K562 (cell line): ENCODE results near the gene MOXD1. TPM values are rescaled to one million over a fixed set of nuclear protein-coding genes. Genes with fewer than 3 reads are reported as not detected.

Experiments used
- ATAC-seq: fragments of 200-7000 bp; cut with Tn5 transposase; 3 replicates; pipeline ENCODE4 v1.9.1; 2020; ENCODE audit warnings: moderate library complexity
- BruUV-seq: library from RNA; stranded (reverse); fragments of 400-500 nt; replicated peaks from 2 replicates; lab custom pipeline; 2021; lab: Mats Ljungman, UMichigan
- CTCF ChIA-PET: fragments of 300-600 bp; formaldehyde crosslinking; extraction: SDS; loops from one replicate; lab custom pipeline; 2021; ENCODE audit warnings: low intra/inter-chr PET ratio; lab: Yijun Ruan, JAX
- POLR2A ChIA-PET: fragments of 300-600, 350-650 bp; sonication (Branson Sonifier 250); formaldehyde crosslinking; extraction: SDS; loops from one replicate; lab custom pipeline; 2021; ENCODE audit warnings: antibody characterized with exemption, inconsistent platforms; lab: Yijun Ruan, JAX
- DNase-seq, 4 experiments: peaks; one replicate each; pipeline versions ENCODE4 v3.0.0 to v3.0.0-alpha.2; 2011 to 2018; ENCODE audit warnings: low spot score in 3 of 4, mixed read lengths in 3 of 4; ENCODE audit errors: extremely low read depth in 1 of 4
- FAIRE-seq: peaks from 2 replicates; lab custom pipeline; 2011; peaks lifted over from hg19 to GRCh38; lab: Jason Lieb, UNC
- H2AFZ ChIP-seq: 2 replicates; pipeline ENCODE4 v1.6.0; 2011; ENCODE audit warnings: low read depth, low read length, control low read depth, inconsistent platforms
- H3K27ac ChIP-seq: fragments of 200-600 bp; 3 replicates; pipeline ENCODE4 v1.8.0; 2011; ENCODE audit warnings: low read depth, mild to moderate bottlenecking, control low read depth, inconsistent platforms, low read length, moderate library complexity, mixed read lengths; ENCODE audit errors: extremely low read depth
- H3K27me3 ChIP-seq, 2 experiments: fragments of 300-600 bp in 1 of 2; 2 replicates in 1 of 2; 3 replicates in 1 of 2; pipeline versions ENCODE4 v1.6.0 to v1.8.0; 2011; ENCODE audit warnings: inconsistent platforms in 2 of 2, low read length in 2 of 2, mild to moderate bottlenecking in 1 of 2, mixed read lengths in 1 of 2, moderate library complexity in 1 of 2; ENCODE audit not compliant: control insufficient read depth in 2 of 2, insufficient read depth in 2 of 2
- H3K36me3 ChIP-seq: fragments of 300-600 bp; 3 replicates; pipeline ENCODE4 v1.8.0; 2011; ENCODE audit warnings: mild to moderate bottlenecking, low read length, inconsistent platforms; ENCODE audit not compliant: control insufficient read depth, insufficient read depth
- H3K4me1 ChIP-seq, 2 experiments: fragments of 200-600 bp in 1 of 2; replicated peaks in 1 of 2; 2 replicates in 1 of 2; 3 replicates in 1 of 2; pipeline versions ENCODE4 v1.5.1 to v1.8.0; 2011; ENCODE audit warnings: inconsistent platforms in 2 of 2, low read length in 2 of 2, mild to moderate bottlenecking in 1 of 2, mixed read lengths in 1 of 2, moderate library complexity in 1 of 2; ENCODE audit not compliant: control insufficient read depth in 2 of 2, insufficient read depth in 2 of 2
- H3K4me2 ChIP-seq: 2 replicates; pipeline ENCODE4 v1.6.1; 2011; ENCODE audit warnings: low read length, control low read depth, inconsistent platforms, mixed read lengths; ENCODE audit not compliant: insufficient read depth
- H3K4me3 ChIP-seq: fragments of 200-600 bp; sonication (generic), shearing (Covaris generic); 2 replicates; pipeline ENCODE4 v1.5.1; 2016; ENCODE audit warnings: control low read depth, inconsistent platforms
- H3K79me2 ChIP-seq: fragments of 200-600 bp; 3 replicates; pipeline ENCODE4 v1.8.0; 2011; ENCODE audit warnings: low read length, inconsistent platforms; ENCODE audit not compliant: control insufficient read depth, insufficient read depth
- H3K9ac ChIP-seq, 2 experiments: 2 replicates each; pipeline versions ENCODE4 v1.6.0 to v1.6.1; 2011; ENCODE audit warnings: low read depth in 2 of 2, low read length in 2 of 2, control low read depth in 1 of 2, inconsistent platforms in 1 of 2, mild to moderate bottlenecking in 1 of 2, mixed read lengths in 1 of 2; ENCODE audit not compliant: insufficient read depth in 1 of 2
- H3K9me1 ChIP-seq: one replicate; pipeline ENCODE4 v1.6.0; 2011; ENCODE audit warnings: inconsistent platforms, mild to moderate bottlenecking, low read length, moderate library complexity; ENCODE audit not compliant: control insufficient read depth, insufficient read depth
- H3K9me3 ChIP-seq: replicated peaks from 2 replicates; pipeline ENCODE4 v1.5.1; 2011; ENCODE audit warnings: low read depth, low read length, inconsistent platforms; ENCODE audit not compliant: control insufficient read depth, insufficient read depth
- H4K20me1 ChIP-seq: replicated peaks from 2 replicates; pipeline ENCODE4 v1.6.1; 2011; ENCODE audit warnings: low read length, inconsistent platforms, mixed read lengths; ENCODE audit not compliant: control insufficient read depth, insufficient read depth
- FOSL1 ChIP-seq: fragments of 200-800 bp; sonication (Bioruptor generic); conservative IDR thresholded peaks from 2 replicates; pipeline ENCODE4 v1.6.1; 2016; ENCODE audit warnings: missing genetic modification characterization, missing compliant biosample characterization
- HMG20B ChIP-seq: fragments of 250-450 bp; sonication (Bioruptor Pico); IDR thresholded peaks from 2 replicates; pipeline ENCODE4 v1.5.0; 2021; ENCODE audit warnings: mild to moderate bottlenecking
- MGA ChIP-seq: fragments of 450-650 bp; IDR thresholded peaks from 2 replicates; pipeline ENCODE4 v1.6.1; 2016; ENCODE audit warnings: mild to moderate bottlenecking, moderate library complexity
- NCOA1 ChIP-seq: fragments of 450-650 bp; IDR thresholded peaks from 2 replicates; pipeline ENCODE4 v1.6.1; 2016; ENCODE audit warnings: low read depth
- RBM39 ChIP-seq: fragments of 200-400 bp; formaldehyde crosslinking; optimal IDR thresholded peaks from 2 replicates; pipeline ENCODE3; 2018; ENCODE audit warnings: low read depth, low read length
- STAT5A ChIP-seq: IDR thresholded peaks from 2 replicates; pipeline ENCODE4 v1.6.1; 2012; ENCODE audit warnings: low read length, inconsistent platforms, borderline replicate concordance
- in situ Hi-C: fragments of 300-500 bp; cut with MboI; formaldehyde crosslinking; loops from 4 replicates; pipeline ENCODE4 v1.15.0; 2018; ENCODE audit warnings: inconsistent platforms, mixed read lengths
- intact Hi-C: fragments of 100-400 bp; cut with micrococcal nuclease; formaldehyde crosslinking; loops from 2 replicates; pipeline ENCODE4 v1.14.2; 2022
- polyA plus RNA-seq, 8 experiments: library from polyadenylated mRNA; depleted of rRNA in 4 of 8; stranded (reverse) in 5 of 8; unstranded in 3 of 8; fragments of >200 nt; fragmentation: Nextera tagmentation in 2 of 8; fragmentation: Illumina TruSeq in 1 of 8; extraction: Ambion mirVana in 2 of 8; extraction: Trizol in 1 of 8; gene quantifications; 2 replicates each; pipeline versions ENCODE4 v1.2.1 to v1.2.3, GENCODE V29; 2011 to 2014; ENCODE audit warnings: inconsistent platforms in 1 of 8, missing spikeins in 1 of 8
- total RNA-seq, 7 experiments: library from RNA; depleted of rRNA in 6 of 7; stranded (reverse); fragments of >200 nt in 6 of 7; fragmentation: Illumina TruSeq in 2 of 7; extraction: Trizol in 2 of 7; gene quantifications; 2 replicates each; pipeline versions ENCODE4 v1.2.1 to v1.2.3, GENCODE V29; 2011 to 2021; ENCODE audit warnings: low replicate concordance in 1 of 7
- TF ChIP-seq, protein P1 (sequence below): fragments of 450-650 bp; IDR thresholded peaks from 2 replicates; pipeline ENCODE4 v1.7.1; 2018; ENCODE audit warnings: mild to moderate bottlenecking, low read depth; ENCODE audit not compliant: partially characterized antibody

The MOXD1 gene
- total and polyA plus RNA-seq, 9 of the 15 experiments (the other 6 are each of a cell fraction or from before 2014, with no cell fraction given): not detected

DNA sequence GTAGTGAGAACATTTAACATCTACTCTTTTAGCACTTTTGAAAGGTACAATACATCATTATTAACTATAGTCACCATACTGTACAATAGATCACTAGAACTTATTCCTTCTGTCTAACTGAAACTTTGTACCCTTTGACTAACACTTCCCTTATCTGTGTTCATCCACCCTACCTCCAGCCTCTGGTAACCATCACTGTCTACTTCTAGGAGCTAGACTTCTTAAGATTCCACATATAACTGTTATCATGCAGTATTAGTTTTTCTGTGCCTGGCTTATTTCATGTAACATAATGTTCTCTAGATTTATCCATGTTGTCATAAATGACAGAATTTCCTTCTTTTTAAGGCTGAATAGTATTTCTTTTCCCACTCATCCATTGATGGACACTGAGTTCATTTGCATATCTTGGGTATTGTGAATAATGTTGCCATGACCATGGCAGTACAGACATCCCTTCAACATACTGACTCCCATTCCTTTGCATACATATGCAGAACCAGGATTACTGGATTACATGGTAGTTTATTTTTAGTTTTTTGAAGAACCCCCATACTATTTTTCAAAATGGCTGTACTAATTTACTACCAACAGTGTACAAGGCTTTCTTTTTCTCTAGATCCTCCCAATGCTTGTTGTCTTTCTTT, 135.7 kb downstream of the MOXD1 start:
- Histone ChIP-seq H3K79me2 (no peaks in the 10 kb centered on the region), H3K27me3 (no peaks in the 10 kb centered on the region), H3K4me3 (no peak overlapping the region), H3K27ac (no peak overlapping the region), H3K9ac (no peak overlapping the region), H2AFZ (no peak overlapping the region), H3K4me2 (no peak overlapping the region), H4K20me1 (no peaks in the 10 kb centered on the region), H3K9me1 (no peaks in the 10 kb centered on the region), H3K4me1 (no peaks in the 10 kb centered on the region), H3K36me3 (no peaks in the 10 kb centered on the region), H3K9me3 (no peaks in the 10 kb centered on the region)
- in situ Hi-C loops: no loop called here
- ChIA-PET POLR2A (no interaction called here), CTCF (no interaction called here)
- intact Hi-C loops: no loop called here
- BruUV-seq: no TSS peak
- DNase-seq (no peak), FAIRE-seq (no peak), ATAC-seq (no peak)
- TF ChIP-seq NCOA1: no peak
- no peak for TF ChIP-seq RBM39
- TF ChIP-seq MGA: no peak
- TF ChIP-seq, protein P1, sequence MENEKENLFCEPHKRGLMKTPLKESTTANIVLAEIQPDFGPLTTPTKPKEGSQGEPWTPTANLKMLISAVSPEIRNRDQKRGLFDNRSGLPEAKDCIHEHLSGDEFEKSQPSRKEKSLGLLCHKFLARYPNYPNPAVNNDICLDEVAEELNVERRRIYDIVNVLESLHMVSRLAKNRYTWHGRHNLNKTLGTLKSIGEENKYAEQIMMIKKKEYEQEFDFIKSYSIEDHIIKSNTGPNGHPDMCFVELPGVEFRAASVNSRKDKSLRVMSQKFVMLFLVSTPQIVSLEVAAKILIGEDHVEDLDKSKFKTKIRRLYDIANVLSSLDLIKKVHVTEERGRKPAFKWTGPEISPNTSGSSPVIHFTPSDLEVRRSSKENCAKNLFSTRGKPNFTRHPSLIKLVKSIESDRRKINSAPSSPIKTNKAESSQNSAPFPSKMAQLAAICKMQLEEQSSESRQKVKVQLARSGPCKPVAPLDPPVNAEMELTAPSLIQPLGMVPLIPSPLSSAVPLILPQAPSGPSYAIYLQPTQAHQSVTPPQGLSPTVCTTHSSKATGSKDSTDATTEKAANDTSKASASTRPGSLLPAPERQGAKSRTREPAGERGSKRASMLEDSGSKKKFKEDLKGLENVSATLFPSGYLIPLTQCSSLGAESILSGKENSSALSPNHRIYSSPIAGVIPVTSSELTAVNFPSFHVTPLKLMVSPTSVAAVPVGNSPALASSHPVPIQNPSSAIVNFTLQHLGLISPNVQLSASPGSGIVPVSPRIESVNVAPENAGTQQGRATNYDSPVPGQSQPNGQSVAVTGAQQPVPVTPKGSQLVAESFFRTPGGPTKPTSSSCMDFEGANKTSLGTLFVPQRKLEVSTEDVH: no peak
- TF ChIP-seq FOSL1 (tag): no peak
- TF ChIP-seq STAT5A: no peak
- no peak for TF ChIP-seq HMG20B
